Measurements from ENCODE around the gene FAM227A. TPM values are rescaled to one million over a fixed set of nuclear protein-coding genes. Genes with fewer than 3 reads are reported as not detected.

FAM227A gene
- total and polyA plus RNA-seq, 9 donors: 0.72 to 7.4 (median 2.2) TPM

DNA sequence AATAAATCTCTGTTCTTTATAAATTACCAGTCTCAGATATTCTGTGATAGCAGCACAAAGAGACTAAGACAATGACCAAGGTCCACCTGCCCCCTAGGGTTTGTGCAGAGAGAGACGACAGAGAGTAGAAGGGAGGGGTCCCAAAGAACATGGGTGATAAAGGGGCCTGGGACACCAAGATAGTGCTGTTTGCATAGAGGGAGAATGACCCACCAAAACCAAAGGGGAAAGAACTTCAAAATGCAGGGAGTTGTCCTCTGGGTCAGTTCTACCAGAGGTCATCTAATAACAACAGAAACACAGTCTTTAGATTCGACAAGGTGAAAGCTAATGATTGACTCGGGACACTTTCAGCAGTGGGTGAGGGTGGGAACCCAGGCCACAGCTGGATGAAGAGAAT is 23.7 kb downstream of the FAM227A start:
- 79 to 86% (median 85%) methylated on average over 3 of the region's 3 CpGs for WGBS, 3 donors
- H3K27me3 ChIP-seq: no peaks in the 10 kb centered on the region
- no peaks in the 10 kb centered on the region for H3K9me3 ChIP-seq
- no peak overlapping the region for H3K4me3 ChIP-seq
- H3K27ac ChIP-seq: no peak overlapping the region
- TF ChIP-seq POLR2A (IDR thresholded peaks at IDR 0.05) (no peak), EP300 (IDR thresholded peaks at IDR 0.05) (no peak)
- TF ChIP-seq, protein P1, sequence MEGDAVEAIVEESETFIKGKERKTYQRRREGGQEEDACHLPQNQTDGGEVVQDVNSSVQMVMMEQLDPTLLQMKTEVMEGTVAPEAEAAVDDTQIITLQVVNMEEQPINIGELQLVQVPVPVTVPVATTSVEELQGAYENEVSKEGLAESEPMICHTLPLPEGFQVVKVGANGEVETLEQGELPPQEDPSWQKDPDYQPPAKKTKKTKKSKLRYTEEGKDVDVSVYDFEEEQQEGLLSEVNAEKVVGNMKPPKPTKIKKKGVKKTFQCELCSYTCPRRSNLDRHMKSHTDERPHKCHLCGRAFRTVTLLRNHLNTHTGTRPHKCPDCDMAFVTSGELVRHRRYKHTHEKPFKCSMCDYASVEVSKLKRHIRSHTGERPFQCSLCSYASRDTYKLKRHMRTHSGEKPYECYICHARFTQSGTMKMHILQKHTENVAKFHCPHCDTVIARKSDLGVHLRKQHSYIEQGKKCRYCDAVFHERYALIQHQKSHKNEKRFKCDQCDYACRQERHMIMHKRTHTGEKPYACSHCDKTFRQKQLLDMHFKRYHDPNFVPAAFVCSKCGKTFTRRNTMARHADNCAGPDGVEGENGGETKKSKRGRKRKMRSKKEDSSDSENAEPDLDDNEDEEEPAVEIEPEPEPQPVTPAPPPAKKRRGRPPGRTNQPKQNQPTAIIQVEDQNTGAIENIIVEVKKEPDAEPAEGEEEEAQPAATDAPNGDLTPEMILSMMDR (IDR thresholded peaks at IDR 0.05): no peak
- no peaks in the 10 kb centered on the region for H3K4me1 ChIP-seq (ENCODE audit: insufficient read depth)
- intact Hi-C loops (cut with DNase I): no loop called here
- no peaks in the 10 kb centered on the region for H3K36me3 ChIP-seq
- DNase-seq: no peak

DNA sequence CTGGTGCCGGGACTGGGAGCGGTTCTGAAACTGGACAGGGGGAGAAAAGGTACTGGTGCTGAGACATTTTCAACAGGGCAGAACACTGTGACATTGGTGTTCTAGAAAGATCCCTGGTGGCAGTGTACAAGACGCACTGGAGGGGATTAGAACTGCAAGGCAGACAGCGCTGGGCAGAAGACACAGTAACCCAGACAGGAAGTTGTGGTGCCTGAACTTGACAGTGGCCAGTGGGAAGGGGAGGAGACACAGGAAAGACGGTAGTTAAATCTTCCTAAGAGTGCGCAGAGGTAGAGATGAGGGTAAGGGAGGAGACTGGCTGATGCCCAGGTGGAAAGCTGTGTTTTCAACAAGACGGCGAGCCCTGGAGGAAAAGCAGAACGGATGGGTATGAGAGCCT is 24.5 kb downstream of the FAM227A start:
- 84 to 89% (median 87%) methylated on average over 9 of the region's 9 CpGs for WGBS, 3 donors
- no peaks in the 10 kb centered on the region for H3K27me3 ChIP-seq
- H3K36me3 ChIP-seq: no peaks in the 10 kb centered on the region
- no peak overlapping the region for H3K27ac ChIP-seq
- H3K4me1 ChIP-seq (ENCODE audit: insufficient read depth): no peaks in the 10 kb centered on the region
- H3K9me3 ChIP-seq: no peaks in the 10 kb centered on the region
- TF ChIP-seq, protein P1 (IDR thresholded peaks at IDR 0.05): no peak
- TF ChIP-seq POLR2A (IDR thresholded peaks at IDR 0.05) (no peak), EP300 (IDR thresholded peaks at IDR 0.05) (no peak)
- no peak overlapping the region for H3K4me3 ChIP-seq
- intact Hi-C loops (cut with DNase I): no loop called here
- DNase-seq: no peak

DNA sequence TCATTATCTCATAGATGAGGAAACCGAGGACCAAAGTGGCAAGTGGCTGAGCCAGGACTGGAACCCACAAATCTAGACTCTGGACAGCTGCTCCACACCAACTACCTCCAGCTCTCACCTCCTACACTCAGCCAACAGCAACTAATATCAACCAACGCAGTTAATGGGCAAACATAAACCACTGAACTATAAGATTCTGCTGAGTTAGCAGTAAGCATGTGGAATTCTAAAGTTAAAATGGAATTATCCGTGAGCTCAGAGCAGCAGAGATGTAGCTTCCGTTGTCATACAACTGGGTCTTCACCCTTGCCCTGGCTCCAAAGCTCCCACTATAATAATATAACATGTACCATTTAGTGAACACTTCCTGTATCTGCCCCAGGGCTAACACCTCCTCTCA is 27.1 kb downstream of the FAM227A start:
- no peak overlapping the region for H3K4me3 ChIP-seq
- H3K36me3 ChIP-seq: no peaks in the 10 kb centered on the region
- DNase-seq: no peak
- no peaks in the 10 kb centered on the region for H3K4me1 ChIP-seq (ENCODE audit: insufficient read depth)
- H3K27ac ChIP-seq: no peak overlapping the region
- intact Hi-C loops (cut with DNase I): no loop called here
- TF ChIP-seq EP300 (IDR thresholded peaks at IDR 0.05): no peak
- TF ChIP-seq, protein P1 (IDR thresholded peaks at IDR 0.05): no peak
- TF ChIP-seq POLR2A (IDR thresholded peaks at IDR 0.05): no peak
- no peaks in the 10 kb centered on the region for H3K27me3 ChIP-seq
- no peaks in the 10 kb centered on the region for H3K9me3 ChIP-seq
- WGBS, 3 donors: 76 to 92% (median 78%) methylated on average over 4 of the region's 4 CpGs

DNA sequence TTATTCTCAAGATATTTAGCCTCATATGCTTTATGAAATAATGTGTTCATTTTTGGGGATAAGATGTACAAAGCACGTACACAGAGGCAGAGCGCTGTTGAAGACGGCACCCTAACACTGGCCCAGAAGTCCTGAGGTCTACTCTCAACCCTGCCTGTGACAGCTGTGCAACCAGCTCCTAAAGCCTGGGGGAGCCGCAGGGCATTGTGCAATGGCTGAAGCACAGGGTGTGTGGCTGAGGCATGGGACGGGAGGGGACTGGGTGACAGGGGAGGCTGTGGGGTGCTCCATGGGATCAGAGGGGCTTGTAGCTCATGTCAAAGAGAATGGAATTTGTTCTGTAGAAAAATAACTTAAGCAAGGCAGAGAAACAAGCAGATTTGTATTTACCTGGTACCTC is 27.7 kb downstream of the FAM227A start:
- no peaks in the 10 kb centered on the region for H3K4me1 ChIP-seq (ENCODE audit: insufficient read depth)
- TF ChIP-seq, protein P1 (IDR thresholded peaks at IDR 0.05): no peak
- TF ChIP-seq EP300 (IDR thresholded peaks at IDR 0.05) (no peak), POLR2A (IDR thresholded peaks at IDR 0.05) (no peak)
- no peak overlapping the region for H3K27ac ChIP-seq
- WGBS, 3 donors: 91 to 92% (median 92%) methylated on average over 5 of the region's 5 CpGs
- no peaks in the 10 kb centered on the region for H3K9me3 ChIP-seq
- H3K27me3 ChIP-seq: no peaks in the 10 kb centered on the region
- no peak overlapping the region for H3K4me3 ChIP-seq
- no peak for DNase-seq
- no peaks in the 10 kb centered on the region for H3K36me3 ChIP-seq
- intact Hi-C loops (cut with DNase I): loop anchor here in 1 of 4 donors (1.0 kb wide), 1 partner anchor 18 kb away; no protein-coding TSS in a partner anchor

All from ovary (tissue), 9 donors.